CD8-positive, alpha-beta memory T cell (primary cell): ENCODE data around the gene NKD2. TPM values are rescaled to one million over a fixed set of nuclear protein-coding genes. Genes with fewer than 3 reads are reported as not detected.
A peak's percentile ranks its signal among the peaks of the same experiment; 100 is the strongest.
"Not testable (repeated sequence)": the region's sequence is repeated elsewhere in the genome, so short reads cannot be mapped to it uniquely, and the experiment has no call there.

Source experiments
- CTCF ChIA-PET: fragments of 350-600 bp; sonication (Branson Sonifier 250); formaldehyde crosslinking; loops from one replicate; lab custom pipeline; 2021; ENCODE audit warnings: antibody characterized with exemption; lab: Charles Lee
- POLR2A ChIA-PET: fragments of 350-600 bp; sonication (Branson Sonifier 250); formaldehyde crosslinking; loops from one replicate; lab custom pipeline; 2021; ENCODE audit warnings: antibody characterized with exemption; lab: Charles Lee
- DNase-seq, 5 donors: peaks; one replicate each; pipeline versions ENCODE4 v3.0.0 to v3.0.0-alpha.2; 2020 to 2022; ENCODE audit warnings: mixed read lengths in 1 of 5
- H3K27ac ChIP-seq: one replicate; pipeline ENCODE4 v1.7.0; 2013; ENCODE audit warnings: low read depth, mild to moderate bottlenecking, low read length, moderate library complexity
- H3K27me3 ChIP-seq: 2 replicates; pipeline ENCODE4 v1.7.0; 2013; ENCODE audit warnings: low read length, mild to moderate bottlenecking; ENCODE audit not compliant: insufficient read depth, poor library complexity, severe bottlenecking
- H3K36me3 ChIP-seq: 2 replicates; pipeline ENCODE4 v1.7.0; 2013; ENCODE audit warnings: mild to moderate bottlenecking, low read length, moderate library complexity; ENCODE audit not compliant: insufficient read depth
- H3K4me1 ChIP-seq: 2 replicates; pipeline ENCODE4 v1.7.0; 2013; ENCODE audit warnings: mild to moderate bottlenecking, low read length, moderate library complexity; ENCODE audit not compliant: insufficient read depth
- H3K4me3 ChIP-seq: 2 replicates; pipeline ENCODE4 v1.7.0; 2013; ENCODE audit warnings: mild to moderate bottlenecking, low read length
- H3K9me3 ChIP-seq: 2 replicates; pipeline ENCODE4 v1.7.0; 2013; ENCODE audit warnings: mild to moderate bottlenecking, low read length
- H3K27ac Mint-ChIP-seq, 8 donors: one replicate each; pipeline ENCODE4 v1.8.0; 2020 to 2021; ENCODE audit warnings: mixed read lengths in 8 of 8, mild to moderate bottlenecking in 6 of 8, inconsistent platforms in 3 of 8, moderate library complexity in 3 of 8
- H3K27me3 Mint-ChIP-seq, 2 donors: one replicate each; pipeline ENCODE4 v1.8.0; 2020 to 2021; ENCODE audit warnings: mixed read lengths in 2 of 2, mild to moderate bottlenecking in 1 of 2, moderate library complexity in 1 of 2
- H3K36me3 Mint-ChIP-seq, 3 donors: one replicate each; pipeline ENCODE4 v1.8.0; 2020 to 2021; ENCODE audit warnings: mixed read lengths in 3 of 3, inconsistent platforms in 1 of 3, mild to moderate bottlenecking in 1 of 3
- H3K4me1 Mint-ChIP-seq, 3 donors: one replicate each; pipeline ENCODE4 v1.8.0; 2020 to 2021; ENCODE audit warnings: mixed read lengths in 3 of 3, inconsistent platforms in 1 of 3, mild to moderate bottlenecking in 1 of 3
- H3K4me3 Mint-ChIP-seq, 7 donors: one replicate each; pipeline ENCODE4 v1.8.0; 2020 to 2021; ENCODE audit warnings: mixed read lengths in 7 of 7, mild to moderate bottlenecking in 6 of 7, moderate library complexity in 4 of 7, inconsistent platforms in 2 of 7
- H3K9me3 Mint-ChIP-seq, 5 donors: one replicate each; pipeline ENCODE4 v1.8.0; 2020 to 2022; ENCODE audit warnings: mixed read lengths in 5 of 5, mild to moderate bottlenecking in 3 of 5, moderate library complexity in 2 of 5, inconsistent platforms in 1 of 5
- polyA plus RNA-seq: library from polyadenylated mRNA; unstranded; fragments of 300-500 nt; fragmentation: Illumina TruSeq; gene quantifications from one replicate; pipeline ENCODE4 v1.2.3, GENCODE V29; 2021
- total RNA-seq, 2 experiments: library from RNA; stranded (reverse); gene quantifications; one replicate each; pipeline ENCODE4 v1.2.3, GENCODE V29; 2021

NKD2 gene
- total and polyA plus RNA-seq, 3 experiments from 2014 or later = 0.20 to 0.48 TPM; not detected in 1

- Mint-ChIP-seq H3K9me3 (no peaks in the 10 kb centered on the region), H3K4me3 (no peak overlapping the region), H3K36me3 (peaks cover 0 to 6% (median 0%) of the 10 kb centered on the region in 3 donors), H3K27me3 (no peaks in the 10 kb centered on the region), H3K27ac (peak overlapping the region in 2 of 8 donors; percentile 44 to 57), H3K4me1 (no peaks in the 10 kb centered on the region)
- DNase-seq = no peak
- H3K4me3 ChIP-seq = no peak overlapping the region
- no peaks in the 10 kb centered on the region for H3K27me3 ChIP-seq
- no peaks in the 10 kb centered on the region for H3K4me1 ChIP-seq
- no peaks in the 10 kb centered on the region for H3K9me3 ChIP-seq
- H3K36me3 ChIP-seq = peaks cover 5% of the 10 kb centered on the region
- CTCF ChIA-PET = no interaction called here
- no peak overlapping the region for H3K27ac ChIP-seq
- POLR2A ChIA-PET = no interaction called here
Observed at GRCh38 chr5:1081519-1081918, 72.9 kb downstream of the NKD2 start.

GRCh38 chr5:1083026-1083425 is 74.4 kb downstream of the NKD2 start:
- peak overlapping the region in 1 of 8 donors; percentile 88 for H3K27ac Mint-ChIP-seq
- H3K4me1 ChIP-seq, H3K9me3 ChIP-seq, H3K4me1 Mint-ChIP-seq, H3K36me3 Mint-ChIP-seq, DNase-seq, H3K36me3 ChIP-seq, CTCF ChIA-PET, H3K27ac ChIP-seq, H3K4me3 ChIP-seq, POLR2A ChIA-PET, H3K9me3 Mint-ChIP-seq, H3K4me3 Mint-ChIP-seq, H3K27me3 ChIP-seq, H3K27me3 Mint-ChIP-seq: not testable (repeated sequence)

DNA sequence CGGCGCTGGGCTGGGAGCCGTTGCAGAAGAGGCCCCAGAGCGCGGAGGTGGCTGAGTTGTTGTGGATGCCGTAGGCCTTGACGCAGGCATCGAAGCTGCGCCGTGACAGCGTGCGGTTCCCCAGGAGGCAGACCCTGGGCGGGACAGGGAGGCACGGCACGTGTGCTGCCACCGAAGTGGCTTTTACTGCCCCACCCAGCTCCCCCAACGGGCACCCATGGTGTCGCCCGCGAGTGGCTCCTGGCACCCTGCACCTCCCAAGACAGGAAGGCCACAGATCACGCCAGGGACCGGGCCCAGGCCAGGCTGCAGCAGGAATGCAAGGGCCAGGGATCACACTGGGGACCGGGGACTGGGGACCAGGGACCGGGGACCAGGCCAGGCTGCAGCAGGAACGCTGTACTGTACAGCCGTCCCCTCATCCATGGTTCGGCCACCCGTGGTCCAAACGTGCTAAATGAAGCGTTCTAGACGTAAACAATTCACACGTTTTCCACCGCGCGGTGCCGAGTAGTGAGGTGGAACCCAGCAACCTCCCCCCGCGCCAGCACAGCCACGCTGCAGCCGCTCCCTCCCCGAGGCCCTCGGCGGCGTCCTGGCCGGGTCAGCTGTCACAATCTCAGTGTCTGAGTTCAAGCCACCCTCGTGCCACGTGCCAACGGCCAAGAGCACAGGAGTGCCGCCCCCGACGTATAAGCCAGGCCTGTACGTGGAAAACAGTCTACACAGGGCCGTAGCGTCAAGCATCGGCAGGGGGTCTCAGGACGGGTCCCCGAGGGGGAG is 75.4 kb downstream of the NKD2 start:
- CTCF ChIA-PET = no interaction called here
- Mint-ChIP-seq H3K4me3 (peak overlapping the region in 1 of 7 donors; percentile 69), H3K27me3 (no peaks in the 10 kb centered on the region)

DNA sequence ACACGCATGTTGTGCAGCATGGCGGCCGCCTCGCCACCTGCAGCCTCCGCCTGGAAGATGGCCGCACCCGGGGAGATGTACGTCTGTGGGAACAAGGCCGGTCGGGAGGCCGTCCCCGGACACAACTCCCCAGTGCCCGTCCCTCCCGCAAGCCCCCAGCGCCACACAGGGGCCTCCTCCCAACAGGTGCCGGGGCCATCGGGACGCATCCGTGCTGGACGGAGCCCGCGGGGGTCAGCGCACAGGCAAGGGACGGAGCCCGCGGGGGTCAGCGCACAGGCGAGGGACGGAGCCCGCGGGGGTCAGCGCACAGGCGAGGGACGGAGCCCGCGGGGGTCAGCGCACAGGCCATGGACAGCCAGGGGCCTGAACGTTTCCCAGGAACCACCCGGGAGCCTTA is 76.8 kb downstream of the NKD2 start:
- Mint-ChIP-seq H3K4me1 (no peaks in the 10 kb centered on the region), H3K27me3 (no peaks in the 10 kb centered on the region), H3K9me3 (no peaks in the 10 kb centered on the region), H3K4me3 (no peak overlapping the region), H3K36me3 (peaks cover 0 to 8% (median 0%) of the 10 kb centered on the region in 3 donors), H3K27ac (no peak overlapping the region)
- no peak overlapping the region for H3K4me3 ChIP-seq
- no peaks in the 10 kb centered on the region for H3K27me3 ChIP-seq
- ChIA-PET CTCF (no interaction called here), POLR2A (no interaction called here)
- no peak for DNase-seq
- no peak overlapping the region for H3K27ac ChIP-seq
- H3K4me1 ChIP-seq = no peaks in the 10 kb centered on the region
- H3K36me3 ChIP-seq = no peaks in the 10 kb centered on the region
- H3K9me3 ChIP-seq = no peaks in the 10 kb centered on the region

More for the DNA sequence above, 75.4 kb downstream of the NKD2 start:
- no peak overlapping the region for H3K4me3 ChIP-seq
- Mint-ChIP-seq H3K9me3 (no peaks in the 10 kb centered on the region), H3K27ac (peak overlapping the region in 1 of 8 donors; percentile 70), H3K36me3 (peaks cover 0 to 6% (median 0%) of the 10 kb centered on the region in 3 donors), H3K4me1 (no peaks in the 10 kb centered on the region)
- H3K9me3 ChIP-seq = no peaks in the 10 kb centered on the region
- peaks cover 5% of the 10 kb centered on the region for H3K36me3 ChIP-seq
- POLR2A ChIA-PET = no interaction called here
- H3K4me1 ChIP-seq = no peaks in the 10 kb centered on the region
- DNase-seq = no peak
- H3K27ac ChIP-seq = no peak overlapping the region
- no peaks in the 10 kb centered on the region for H3K27me3 ChIP-seq

DNA sequence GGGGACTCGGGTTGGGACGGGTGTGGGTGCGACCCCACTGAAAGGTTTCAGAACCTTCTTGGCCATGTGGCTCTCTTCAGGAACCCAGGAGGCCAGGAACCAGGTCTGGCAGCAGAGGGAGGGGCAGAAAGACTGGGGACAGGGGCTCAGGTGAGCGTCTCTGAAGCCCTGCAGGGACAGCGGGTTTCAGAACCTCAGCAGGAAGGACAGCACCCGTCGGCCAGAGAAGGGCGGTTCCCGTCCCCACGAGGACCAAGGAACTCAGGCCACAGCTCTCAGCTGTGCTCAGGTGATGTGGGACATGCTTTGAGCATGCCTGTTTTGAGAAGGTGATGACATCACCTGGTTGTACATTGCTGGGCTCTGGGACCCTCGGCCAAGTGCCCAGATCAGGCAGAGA is 77.5 kb downstream of the NKD2 start:
- no peaks in the 10 kb centered on the region for H3K9me3 ChIP-seq

GRCh38 chr5:1086871-1087270 is 78.3 kb downstream of the NKD2 start:
- H3K27me3 ChIP-seq = no peaks in the 10 kb centered on the region
- ChIA-PET CTCF (no interaction called here), POLR2A (no interaction called here)
- Mint-ChIP-seq H3K27me3 (no peaks in the 10 kb centered on the region), H3K4me1 (no peaks in the 10 kb centered on the region), H3K36me3 (peaks cover 0 to 2% (median 0%) of the 10 kb centered on the region in 3 donors), H3K27ac (no peak overlapping the region), H3K4me3 (no peak overlapping the region), H3K9me3 (no peaks in the 10 kb centered on the region)
- H3K36me3 ChIP-seq = no peaks in the 10 kb centered on the region
- no peak for DNase-seq
- no peaks in the 10 kb centered on the region for H3K4me1 ChIP-seq
- H3K4me3 ChIP-seq = no peak overlapping the region
- H3K9me3 ChIP-seq = no peaks in the 10 kb centered on the region
- no peak overlapping the region for H3K27ac ChIP-seq

More for the DNA sequence above, 77.5 kb downstream of the NKD2 start:
- H3K27ac Mint-ChIP-seq = no peak overlapping the region
- Histone ChIP-seq H3K27ac (no peak overlapping the region), H3K4me3 (no peak overlapping the region), H3K27me3 (no peaks in the 10 kb centered on the region), H3K4me1 (no peaks in the 10 kb centered on the region), H3K36me3 (no peaks in the 10 kb centered on the region)
- no peaks in the 10 kb centered on the region for H3K4me1 Mint-ChIP-seq
- no peaks in the 10 kb centered on the region for H3K27me3 Mint-ChIP-seq
- H3K9me3 Mint-ChIP-seq = no peaks in the 10 kb centered on the region
- no peak for DNase-seq
- ChIA-PET POLR2A (no interaction called here), CTCF (no interaction called here)
- no peak overlapping the region for H3K4me3 Mint-ChIP-seq
- peaks cover 0 to 5% (median 0%) of the 10 kb centered on the region in 3 donors for H3K36me3 Mint-ChIP-seq

- ChIA-PET CTCF (no interaction called here), POLR2A (no interaction called here)
- no peaks in the 10 kb centered on the region for H3K36me3 ChIP-seq
Observed at GRCh38 chr5:1087428-1087827, 78.8 kb downstream of the NKD2 start.

DNA sequence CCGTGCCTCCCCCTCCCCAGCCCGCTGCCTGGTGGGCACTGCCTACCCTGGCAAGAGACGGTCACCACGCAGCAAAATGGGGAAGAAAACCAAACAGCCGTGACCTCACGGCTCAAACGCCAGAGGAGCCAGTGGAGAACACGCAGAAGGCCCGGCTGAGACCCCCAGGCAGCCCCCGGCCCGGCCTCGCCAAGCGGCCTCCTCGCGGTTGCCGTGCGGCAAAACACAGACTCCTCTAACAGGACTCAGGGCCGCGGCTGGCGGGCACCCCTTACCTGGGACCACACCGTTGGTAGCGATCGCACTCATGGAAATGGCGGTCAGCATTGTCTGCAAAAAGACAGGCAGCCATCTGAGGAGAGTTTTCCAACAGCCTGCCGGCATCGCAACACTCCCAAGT is 79.4 kb downstream of the NKD2 start:
- Histone ChIP-seq H3K27ac (no peak overlapping the region), H3K9me3 (no peaks in the 10 kb centered on the region), H3K27me3 (no peaks in the 10 kb centered on the region), H3K36me3 (no peaks in the 10 kb centered on the region), H3K4me3 (no peak overlapping the region), H3K4me1 (no peaks in the 10 kb centered on the region)
- Mint-ChIP-seq H3K27me3 (no peaks in the 10 kb centered on the region), H3K4me1 (peaks cover 0 to 3% (median 0%) of the 10 kb centered on the region in 3 donors), H3K4me3 (no peak overlapping the region), H3K36me3 (peaks cover 0 to 2% (median 0%) of the 10 kb centered on the region in 3 donors), H3K27ac (no peak overlapping the region), H3K9me3 (no peaks in the 10 kb centered on the region)
- ChIA-PET POLR2A (no interaction called here), CTCF (no interaction called here)
- DNase-seq = no peak

More at GRCh38 chr5:1087428-1087827, 78.8 kb downstream of the NKD2 start:
- no peak overlapping the region for H3K27ac Mint-ChIP-seq
- H3K27me3 Mint-ChIP-seq = no peaks in the 10 kb centered on the region
- peaks cover 0 to 2% (median 0%) of the 10 kb centered on the region in 3 donors for H3K36me3 Mint-ChIP-seq
- Histone ChIP-seq H3K4me3 (no peak overlapping the region), H3K9me3 (no peaks in the 10 kb centered on the region), H3K4me1 (no peaks in the 10 kb centered on the region), H3K27ac (no peak overlapping the region), H3K27me3 (no peaks in the 10 kb centered on the region)
- DNase-seq = no peak
- H3K4me3 Mint-ChIP-seq = no peak overlapping the region
- H3K9me3 Mint-ChIP-seq = no peaks in the 10 kb centered on the region
- peaks cover 0 to 1% (median 0%) of the 10 kb centered on the region in 3 donors for H3K4me1 Mint-ChIP-seq
